Ovary (tissue), 9 donors: ENCODE data around the gene HJURP. TPM values are rescaled to one million over a fixed set of nuclear protein-coding genes. Genes with fewer than 3 reads are reported as not detected.

Experiments
- DNase-seq, 5 donors: peaks; one replicate each; pipeline ENCODE4 v3.0.0-alpha.2; 2019 to 2020
- H3K27ac ChIP-seq, 2 donors: fragments of 200-600 bp; one replicate each; pipeline versions ENCODE4 v1.5.1 to v1.8.0; 2019 to 2022
- H3K27me3 ChIP-seq: fragments of 200-600 bp; one replicate; pipeline ENCODE4 v1.8.0; 2022
- H3K36me3 ChIP-seq: fragments of 200-600 bp; sonication (generic); one replicate; pipeline ENCODE4 v1.5.1; 2019
- H3K4me1 ChIP-seq: one replicate; pipeline ENCODE4 v1.8.1; 2013; ENCODE audit warnings: mild to moderate bottlenecking, moderate library complexity; ENCODE audit not compliant: insufficient read depth
- H3K4me3 ChIP-seq: fragments of 200-600 bp; sonication (generic); one replicate; pipeline ENCODE4 v1.5.1; 2017
- H3K9me3 ChIP-seq, 2 donors: fragments of 200-600 bp in 1 of 2; sonication (generic) in 1 of 2; one replicate each; pipeline versions ENCODE4 v1.5.1 to v1.8.1; 2013 to 2019; ENCODE audit warnings: mild to moderate bottlenecking in 1 of 2, moderate library complexity in 1 of 2
- EP300 ChIP-seq: sonication (generic); formaldehyde crosslinking; IDR thresholded peaks from one replicate; pipeline ENCODE4 v1.6.1; 2017; ENCODE audit warnings: antibody characterized with exemption
- POLR2A ChIP-seq: fragments of 450-650 bp; IDR thresholded peaks from one replicate; pipeline ENCODE4 v1.6.1; 2017; ENCODE audit warnings: antibody characterized with exemption, mild to moderate bottlenecking, moderate library complexity
- WGBS, 3 donors: extraction: QIAGEN DNeasy Blood & Tissue Kit in 1 of 3; methylation state at CpG; one replicate each; pipeline versions ENCODE4 v1.1.5 to v1.1.7; 2013 to 2017; 5-methylcytosine and 5-hydroxymethylcytosine counted together
- intact Hi-C, 4 donors: fragments of 100-400 bp; cut with DNase I; formaldehyde crosslinking; loops; one replicate each; pipeline versions ENCODE4 v1.11.0 to v1.15.1; 2022 to 2023
- polyA plus RNA-seq, 2 donors: library from polyadenylated mRNA; stranded (reverse); fragments of 200-250 nt in 1 of 2; fragments of 350-450 nt in 1 of 2; fragmentation: Illumina TruSeq in 1 of 2; extraction: RNeasy Lipid Tissue Mini Kit (QIAGEN cat#74804) in 1 of 2; gene quantifications; one replicate each; pipeline ENCODE4 v1.2.3, GENCODE V29; 2013 to 2014
- total RNA-seq, 7 donors: library from RNA; depleted of rRNA in 2 of 7; stranded (reverse); fragments of >200 nt in 2 of 7; fragmentation: NEBNext Ultra II Directional in 3 of 7; extraction: Animal tissue kit (Norgen Biotek cat#: 25700) in 3 of 7; gene quantifications; one replicate each; pipeline versions ENCODE4 v1.1.0 to v1.2.4, GENCODE V29; 2016 to 2023
- TF ChIP-seq, protein P1 (sequence below), 3 donors: fragments of 450-650 bp in 2 of 3; fragments of 200-600 bp in 1 of 3; IDR thresholded peaks; one replicate each; pipeline versions ENCODE4 v1.5.1 to v1.8.0; 2016 to 2022; ENCODE audit warnings: antibody characterized with exemption in 3 of 3, mild to moderate bottlenecking in 1 of 3
- donor health status: DM: no; HTN: no; CAD: no; lungs with moderate emphysema.
- donor health status: DM: no; HTN: no; CAD: no.
- donor health status: Bipolar disorder and iron deficiency.
- donor health status: DM: yes; HTN: yes; CAD: no.
- donor health status: DM: no; HTN: no; CAD: no.
- donor health status: DM: yes; HTN: yes; CAD: no.

The HJURP gene
- total and polyA plus RNA-seq, 9 donors: 0.07 to 1.5 (median 0.94) TPM; not detected in 4

GRCh38 chr2:233831861-233832260 lies 22.5 kb downstream of the HJURP start:
- H3K9me3 ChIP-seq: no peaks in the 10 kb centered on the region
- intact Hi-C loops: no loop called here
- H3K27me3 ChIP-seq: no peaks in the 10 kb centered on the region
- 81 to 98% (median 95%) methylated on average over 6 of the region's 6 CpGs for WGBS, 3 donors
- no peaks in the 10 kb centered on the region for H3K4me1 ChIP-seq
- H3K36me3 ChIP-seq: no peaks in the 10 kb centered on the region
- H3K27ac ChIP-seq: no peak overlapping the region
- no peak overlapping the region for H3K4me3 ChIP-seq
- no peak for DNase-seq
- TF ChIP-seq, protein P1, sequence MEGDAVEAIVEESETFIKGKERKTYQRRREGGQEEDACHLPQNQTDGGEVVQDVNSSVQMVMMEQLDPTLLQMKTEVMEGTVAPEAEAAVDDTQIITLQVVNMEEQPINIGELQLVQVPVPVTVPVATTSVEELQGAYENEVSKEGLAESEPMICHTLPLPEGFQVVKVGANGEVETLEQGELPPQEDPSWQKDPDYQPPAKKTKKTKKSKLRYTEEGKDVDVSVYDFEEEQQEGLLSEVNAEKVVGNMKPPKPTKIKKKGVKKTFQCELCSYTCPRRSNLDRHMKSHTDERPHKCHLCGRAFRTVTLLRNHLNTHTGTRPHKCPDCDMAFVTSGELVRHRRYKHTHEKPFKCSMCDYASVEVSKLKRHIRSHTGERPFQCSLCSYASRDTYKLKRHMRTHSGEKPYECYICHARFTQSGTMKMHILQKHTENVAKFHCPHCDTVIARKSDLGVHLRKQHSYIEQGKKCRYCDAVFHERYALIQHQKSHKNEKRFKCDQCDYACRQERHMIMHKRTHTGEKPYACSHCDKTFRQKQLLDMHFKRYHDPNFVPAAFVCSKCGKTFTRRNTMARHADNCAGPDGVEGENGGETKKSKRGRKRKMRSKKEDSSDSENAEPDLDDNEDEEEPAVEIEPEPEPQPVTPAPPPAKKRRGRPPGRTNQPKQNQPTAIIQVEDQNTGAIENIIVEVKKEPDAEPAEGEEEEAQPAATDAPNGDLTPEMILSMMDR (IDR thresholded peaks at IDR 0.05): no peak
- no peak for TF ChIP-seq EP300
- TF ChIP-seq POLR2A: no peak

- intact Hi-C loops: no loop called here
- DNase-seq: no peak
- Histone ChIP-seq H3K4me3 (no peak overlapping the region), H3K27ac (no peak overlapping the region), H3K27me3 (no peaks in the 10 kb centered on the region), H3K36me3 (no peaks in the 10 kb centered on the region), H3K9me3 (no peaks in the 10 kb centered on the region), H3K4me1 (no peaks in the 10 kb centered on the region)
- WGBS, 3 donors: 84 to 88% (median 85%) methylated on average over 14 of the region's 14 CpGs
- TF ChIP-seq POLR2A: no peak
- TF ChIP-seq, protein P1 (IDR thresholded peaks at IDR 0.05): no peak
- TF ChIP-seq EP300: no peak
Observed at GRCh38 chr2:233831011-233831721, 23.2 kb downstream of the HJURP start.

DNA sequence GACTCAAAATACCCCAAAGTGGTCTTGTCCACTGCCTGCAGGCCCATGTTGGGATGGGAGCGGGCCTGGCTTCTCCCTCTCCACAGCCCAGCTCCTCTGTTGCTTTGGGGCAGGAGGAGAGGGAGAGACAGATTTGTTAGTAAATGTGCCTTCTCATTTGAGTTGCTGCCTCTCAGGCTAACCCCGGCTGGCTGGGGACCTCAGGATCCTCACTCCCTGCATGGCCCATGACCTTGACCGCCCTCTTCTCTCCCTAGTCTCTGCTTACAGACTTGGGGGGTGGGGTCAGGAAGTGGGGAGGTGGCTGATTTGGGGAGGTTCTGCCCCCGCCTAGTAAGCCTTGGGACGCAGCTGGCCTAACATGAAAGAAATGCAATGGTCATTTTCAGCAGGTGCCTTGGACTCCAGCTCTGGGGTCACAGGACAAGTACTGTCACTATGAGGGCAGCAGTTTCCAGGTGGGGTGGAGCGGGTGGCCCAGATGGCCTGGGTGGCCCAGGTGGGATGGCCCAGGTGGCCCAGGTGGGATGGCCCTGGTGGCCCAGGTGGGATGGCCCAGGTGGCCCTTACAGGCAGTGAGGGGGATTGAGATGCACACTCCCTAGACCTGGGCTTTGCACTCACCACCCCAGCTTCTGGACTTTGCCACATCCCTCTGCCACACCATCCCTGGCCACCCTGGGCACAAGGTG lies 24.1 kb downstream of the HJURP start:
- 79 to 90% (median 84%) methylated on average over 6 of the region's 6 CpGs for WGBS, 3 donors
- H3K9me3 ChIP-seq: no peaks in the 10 kb centered on the region
- no peaks in the 10 kb centered on the region for H3K4me1 ChIP-seq
- H3K27ac ChIP-seq: no peak overlapping the region
- H3K27me3 ChIP-seq: no peaks in the 10 kb centered on the region
- intact Hi-C loops: no loop called here
- no peak for DNase-seq
- H3K36me3 ChIP-seq: no peaks in the 10 kb centered on the region
- H3K4me3 ChIP-seq: no peak overlapping the region
- TF ChIP-seq, protein P1 (IDR thresholded peaks at IDR 0.05): no peak
- TF ChIP-seq EP300 (no peak), POLR2A (no peak)

DNA sequence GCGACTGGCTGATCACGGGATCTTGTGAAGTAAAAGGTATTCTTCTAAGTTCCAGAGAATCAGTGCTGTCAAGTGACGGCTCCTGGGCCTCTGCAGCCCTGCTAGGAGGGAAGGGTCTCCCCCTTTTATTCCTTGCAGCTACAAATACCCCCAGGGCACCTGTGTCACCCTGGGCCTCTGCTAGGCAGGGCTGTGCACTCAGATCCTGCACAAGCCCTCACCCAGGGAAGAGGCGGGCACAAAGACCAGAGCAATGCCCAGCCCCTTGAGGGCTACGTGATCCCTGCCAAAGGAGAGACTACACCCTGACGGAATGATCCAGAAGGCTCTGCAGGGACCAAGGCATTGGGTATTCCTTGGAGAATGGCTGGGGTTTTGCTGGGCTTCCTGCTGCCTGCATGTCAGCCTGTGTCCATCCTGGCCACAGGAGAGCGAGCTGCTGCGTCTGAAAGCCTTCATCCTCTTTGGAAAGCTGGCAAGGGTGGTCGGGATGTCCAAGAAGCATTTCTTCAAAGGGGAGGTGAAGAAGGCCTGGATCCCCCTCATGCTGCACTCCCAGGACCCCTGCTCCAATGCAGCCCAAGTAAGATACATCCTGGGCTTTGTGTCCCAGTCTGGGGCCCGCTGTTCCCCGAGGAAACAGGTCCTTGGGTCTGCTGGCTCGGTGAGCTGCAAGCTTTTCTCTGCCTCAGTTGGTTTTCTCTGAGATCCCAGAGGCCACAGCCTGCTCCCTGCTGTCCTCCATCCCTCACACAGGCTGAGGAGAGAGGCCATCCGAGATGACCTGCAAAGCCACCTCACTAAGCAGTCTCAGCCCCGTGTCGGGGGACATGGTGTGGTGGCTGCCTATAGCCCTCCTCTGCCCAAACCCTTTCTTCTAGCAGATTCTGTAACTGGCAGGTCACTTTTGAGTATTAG lies 24.9 kb downstream of the HJURP start:
- no peaks in the 10 kb centered on the region for H3K27me3 ChIP-seq
- H3K4me1 ChIP-seq: no peaks in the 10 kb centered on the region
- WGBS, 3 donors: 83 to 90% (median 90%) methylated on average over 15 of the region's 15 CpGs
- H3K36me3 ChIP-seq: no peaks in the 10 kb centered on the region
- H3K4me3 ChIP-seq: no peak overlapping the region
- H3K9me3 ChIP-seq: no peaks in the 10 kb centered on the region
- TF ChIP-seq POLR2A: no peak
- TF ChIP-seq EP300: no peak
- TF ChIP-seq, protein P1 (IDR thresholded peaks at IDR 0.05): no peak
- no peak for DNase-seq
- intact Hi-C loops: no loop called here
- H3K27ac ChIP-seq: no peak overlapping the region
